Stimulated activated CD8-positive, alpha-beta memory T cell treated with anti-CD3 and anti-CD28 coated beads, Interleukin-15, amount 100 ng/mL, for 48 hours (primary cell): ENCODE data around the gene REXO1.

ENCODE experiments used
- DNase-seq, 2 donors: peaks; one replicate each; pipeline ENCODE4 v3.0.0-alpha.2; 2020; ENCODE audit warnings: low read depth in 2 of 2

REXO1 gene

DNA sequence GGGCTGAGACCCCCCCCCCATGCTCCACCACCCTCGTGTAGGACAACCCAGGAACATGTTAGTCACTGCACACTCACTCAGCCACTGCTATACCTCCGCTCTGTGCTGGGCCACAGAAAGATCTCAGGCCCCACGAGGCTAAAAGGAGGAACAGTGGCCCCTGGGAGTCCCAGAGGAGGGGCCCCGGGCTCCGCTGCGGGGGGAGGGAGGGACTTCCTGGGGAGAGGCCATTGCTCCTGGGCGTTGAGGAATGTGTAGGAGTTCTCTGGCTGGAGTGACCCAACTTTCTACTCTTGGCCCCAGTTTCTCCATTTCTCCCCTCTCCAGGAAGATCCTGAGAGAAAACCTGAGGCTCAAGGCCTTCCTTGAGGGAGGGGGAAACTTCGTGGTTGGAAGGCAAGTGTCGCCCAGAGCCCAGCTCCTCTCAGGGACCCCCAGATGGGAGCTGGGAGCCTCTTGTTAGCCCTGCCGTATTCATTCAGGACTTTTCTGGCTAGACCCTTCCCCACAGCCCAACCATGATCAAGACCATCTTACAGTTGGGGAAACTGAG lies 81.4 kb downstream of the REXO1 start:
- no peak for DNase-seq

GRCh38 chr19:1765904-1766799 lies 82.1 kb downstream of the REXO1 start:
- DNase-seq, result no peak
